KOPT-K1 (cell line): ENCODE data around the gene UBE2J2.

Experiments
- H3K27ac ChIP-seq: fragments of 200-600 bp; sonication (generic); 2 replicates; pipeline ENCODE4 v1.5.1; 2016; ENCODE audit warnings: antibody characterized with exemption, mild to moderate bottlenecking, low read depth, low read length; ENCODE audit not compliant: poor library complexity, severe bottlenecking
- H3K36me3 ChIP-seq: fragments of 200-600 bp; sonication (generic); 2 replicates; pipeline ENCODE4 v1.5.1; 2017; ENCODE audit warnings: antibody characterized with exemption, mild to moderate bottlenecking, low read length, moderate library complexity; ENCODE audit not compliant: insufficient read depth
- H3K9me3 ChIP-seq: fragments of 200-600 bp; sonication (generic); 2 replicates; pipeline ENCODE4 v1.5.1; 2017; ENCODE audit warnings: antibody characterized with exemption, low read length, mild to moderate bottlenecking; ENCODE audit not compliant: insufficient read depth, poor library complexity, severe bottlenecking

Gene UBE2J2

DNA sequence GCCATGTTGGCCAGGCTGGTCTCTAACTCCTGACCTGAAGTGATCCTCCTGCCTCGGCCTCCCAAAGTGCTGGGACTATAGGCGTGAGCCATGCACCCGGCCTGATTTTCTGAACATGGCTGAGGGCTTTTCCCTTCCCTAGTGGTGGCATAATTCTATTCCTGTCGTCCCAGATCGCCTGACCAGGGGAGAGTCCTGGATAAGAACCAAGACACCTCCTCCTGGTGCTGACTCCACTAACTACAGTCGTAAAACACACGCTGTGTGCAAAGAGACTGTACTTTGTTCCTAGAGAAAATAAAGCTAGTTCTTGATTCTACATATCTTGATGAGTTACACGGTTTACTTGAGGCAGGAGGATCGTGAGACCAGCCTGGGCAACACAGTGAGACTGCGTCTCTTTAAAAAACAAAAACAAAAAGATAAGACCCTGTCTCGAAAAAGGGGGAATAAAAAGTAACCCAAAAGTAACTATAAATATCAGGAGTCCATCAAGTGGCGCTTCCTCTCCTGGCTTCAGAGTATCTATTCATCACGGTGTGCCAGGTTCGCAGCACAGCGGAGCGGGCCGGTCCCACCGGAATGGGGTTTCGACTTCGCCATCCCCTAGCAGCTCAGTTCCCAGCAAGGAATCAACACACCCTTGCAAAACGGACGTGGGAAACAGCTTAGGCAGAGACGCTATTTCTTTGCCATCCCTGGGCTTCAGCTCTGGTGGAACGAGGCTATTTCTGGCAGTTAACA is 42.8 kb downstream of the UBE2J2 start:
- Histone ChIP-seq H3K27ac (peak overlapping the region; percentile 79), H3K9me3 (no peaks in the 10 kb centered on the region), H3K36me3 (peaks cover 47% of the 10 kb centered on the region; the same call in 1 of the 2 replicates)

DNA sequence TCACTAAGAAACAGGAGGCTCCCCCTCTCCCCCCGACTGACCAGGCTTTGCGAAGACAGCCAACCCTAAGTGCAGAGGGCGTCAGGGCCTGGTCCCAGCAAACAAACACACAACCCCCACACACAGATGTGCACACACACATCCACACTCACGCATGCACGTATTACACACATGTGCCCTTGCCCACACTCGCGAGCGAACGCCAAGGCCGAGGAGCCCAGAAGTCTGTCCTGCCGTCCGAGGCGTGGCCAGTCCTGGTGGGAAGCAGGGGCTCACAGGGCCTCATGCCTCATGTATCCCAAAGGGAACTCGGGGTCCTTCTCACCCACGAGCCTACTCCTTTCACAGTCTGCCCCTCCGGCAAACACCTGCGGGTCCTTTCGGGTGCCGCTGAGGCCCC is 43.9 kb downstream of the UBE2J2 start:
- Histone ChIP-seq H3K27ac (no peak overlapping the region), H3K36me3 (peaks cover 51% of the 10 kb centered on the region; the same call in 1 of the 2 replicates), H3K9me3 (no peaks in the 10 kb centered on the region)

DNA sequence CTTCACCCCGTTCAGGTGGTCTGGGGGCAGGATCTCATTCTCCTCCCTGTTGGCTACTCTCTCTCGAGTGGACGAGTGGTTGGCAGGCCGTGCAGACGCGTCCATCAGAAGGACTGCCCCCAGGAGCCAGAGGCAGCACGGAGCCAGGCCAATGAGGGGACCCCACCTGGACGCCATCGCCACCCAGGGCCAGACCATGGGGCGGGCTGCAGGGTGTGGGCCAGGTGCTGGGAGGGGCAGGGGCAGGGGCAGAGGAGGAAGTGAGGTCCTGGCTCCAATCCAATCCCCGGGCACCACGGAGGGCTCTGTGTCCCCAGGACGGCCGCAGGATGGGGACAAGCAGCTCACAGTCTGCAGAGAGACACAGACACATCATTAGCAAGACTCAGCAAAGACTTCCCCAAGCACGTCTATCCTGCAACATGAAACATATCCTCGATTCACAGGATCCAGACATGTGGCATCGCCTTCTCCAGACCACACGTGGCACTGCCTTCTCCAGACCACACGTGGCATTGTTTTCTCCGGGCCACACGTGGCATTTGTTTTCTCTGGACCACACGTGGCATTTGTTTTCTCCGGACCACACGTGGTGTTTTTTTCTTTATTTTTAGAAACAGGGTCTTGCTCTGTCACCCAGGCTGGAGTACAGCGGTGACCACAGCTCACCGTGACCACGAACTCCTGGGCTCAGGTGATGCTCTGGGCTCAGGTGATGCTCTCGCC is 44.9 kb downstream of the UBE2J2 start:
- H3K36me3 ChIP-seq, result peaks cover 54% of the 10 kb centered on the region; the same call in 1 of the 2 replicates
- no peaks in the 10 kb centered on the region for H3K9me3 ChIP-seq
- no peak overlapping the region for H3K27ac ChIP-seq

DNA sequence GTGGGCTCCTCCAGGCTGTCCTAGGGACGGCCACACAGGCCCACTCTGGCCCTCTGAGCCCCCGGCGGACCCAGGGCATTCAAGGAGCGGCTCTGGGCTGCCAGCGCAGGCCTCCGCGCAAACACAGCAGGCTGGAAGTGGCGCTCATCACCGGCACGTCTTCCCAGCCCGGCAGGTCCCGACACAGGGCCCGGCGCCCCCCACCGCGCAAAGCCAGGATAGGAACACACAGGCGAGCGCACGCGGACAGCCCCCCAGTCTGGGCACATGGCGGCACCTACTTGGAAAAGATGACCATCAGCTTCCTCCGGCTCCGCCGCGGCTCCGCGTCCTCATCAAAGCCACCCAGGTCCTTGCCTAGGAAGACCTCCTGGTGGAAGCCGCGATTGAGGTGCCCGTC is 45.5 kb downstream of the UBE2J2 start:
- Histone ChIP-seq H3K27ac (no peak overlapping the region), H3K36me3 (peaks cover 58% of the 10 kb centered on the region; the same call in 1 of the 2 replicates), H3K9me3 (no peaks in the 10 kb centered on the region)

DNA sequence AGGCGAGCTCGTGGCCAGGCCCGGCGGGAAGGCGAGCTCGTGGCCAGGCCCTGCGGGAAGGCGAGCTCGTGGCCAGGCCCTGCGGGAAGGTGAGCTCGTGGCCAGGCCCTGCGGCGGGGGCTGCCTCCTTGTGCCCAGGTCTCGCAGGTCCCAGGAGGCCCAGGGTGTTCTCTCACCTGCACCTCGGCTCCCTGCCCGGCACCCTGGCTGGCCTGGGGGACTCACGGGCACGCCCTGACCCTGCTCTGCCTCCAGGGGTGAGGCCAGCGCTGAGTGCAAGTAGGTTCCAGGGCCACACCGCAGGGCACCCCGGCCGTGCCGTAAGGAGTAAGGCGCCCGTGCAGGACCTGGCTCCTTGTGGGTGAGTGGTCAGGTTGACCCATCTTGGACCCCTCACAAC is 46.3 kb downstream of the UBE2J2 start:
- peaks cover 66% of the 10 kb centered on the region; the same call in 1 of the 2 replicates for H3K36me3 ChIP-seq
- no peaks in the 10 kb centered on the region for H3K9me3 ChIP-seq
- no peak overlapping the region for H3K27ac ChIP-seq

DNA sequence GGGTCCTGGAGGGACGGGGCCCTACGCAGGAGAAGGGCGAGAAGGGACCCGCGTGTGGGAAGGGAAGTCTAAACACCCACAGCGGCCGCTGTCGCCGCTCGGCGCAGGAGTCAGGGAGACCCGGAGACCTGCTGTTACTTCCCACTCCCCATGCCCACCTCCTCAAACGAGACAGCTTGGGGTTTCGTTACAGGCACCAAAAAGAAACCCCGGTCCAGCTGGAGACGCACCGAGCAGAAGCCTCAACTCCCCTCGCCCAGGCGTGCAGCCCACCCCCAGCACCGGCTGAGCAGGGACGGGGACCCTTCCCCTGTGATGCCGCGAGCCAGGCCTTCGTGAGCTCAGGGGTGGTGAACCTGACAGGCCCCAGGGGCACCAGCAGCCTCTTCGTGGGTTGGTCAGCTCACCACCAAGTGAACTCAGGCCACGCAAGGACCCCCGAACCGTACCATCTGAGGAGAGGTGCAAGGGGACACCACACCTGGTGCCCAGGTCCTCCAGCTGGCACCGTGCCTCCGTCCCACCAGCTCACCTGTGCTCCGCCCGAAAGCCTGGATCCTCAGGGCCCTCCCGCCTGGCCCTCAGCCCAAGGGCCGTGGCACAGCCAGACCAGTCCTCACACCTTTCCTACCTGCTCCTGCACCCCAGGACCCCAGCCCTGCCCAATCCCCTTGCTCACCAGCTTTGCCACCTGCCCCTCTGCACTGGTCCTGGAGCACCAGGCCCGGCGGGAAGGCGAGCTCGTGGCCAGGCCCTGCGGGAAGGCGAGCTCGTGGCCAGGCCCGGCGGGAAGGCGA is 46.9 kb downstream of the UBE2J2 start:
- Histone ChIP-seq H3K27ac (no peak overlapping the region), H3K36me3 (peaks cover 73% of the 10 kb centered on the region), H3K9me3 (no peaks in the 10 kb centered on the region)

DNA sequence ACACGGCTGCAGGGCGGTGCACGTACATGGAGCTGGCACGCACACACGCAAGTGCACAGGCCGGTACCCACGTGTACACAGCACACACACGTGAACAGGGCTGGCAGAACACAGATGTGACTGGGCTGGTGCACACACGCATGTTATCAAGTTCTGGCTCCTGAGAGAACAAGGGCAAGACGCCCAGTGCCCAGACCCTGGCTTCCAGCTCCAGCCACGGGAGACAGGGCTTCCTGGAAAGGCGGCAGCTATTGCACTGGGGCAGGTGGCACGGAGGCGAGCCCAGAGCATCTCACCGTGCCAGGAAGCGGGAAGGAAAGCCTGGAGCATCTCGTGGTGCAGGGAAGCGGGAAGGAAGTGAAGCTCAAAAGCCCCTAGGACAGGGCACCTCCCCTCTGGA is 47.7 kb downstream of the UBE2J2 start:
- Histone ChIP-seq H3K9me3 (no peaks in the 10 kb centered on the region), H3K27ac (no peak overlapping the region), H3K36me3 (peaks cover 80% of the 10 kb centered on the region)

- H3K9me3 ChIP-seq, result no peaks in the 10 kb centered on the region
- H3K27ac ChIP-seq, result no peak overlapping the region
- peaks cover 86% of the 10 kb centered on the region for H3K36me3 ChIP-seq
These were observed 48.3 kb downstream of the UBE2J2 start for GRCh38 chr1:1225238-1225845.

- peaks cover 95% of the 10 kb centered on the region for H3K36me3 ChIP-seq
- no peaks in the 10 kb centered on the region for H3K9me3 ChIP-seq
- no peak overlapping the region for H3K27ac ChIP-seq
These were observed 49.8 kb downstream of the UBE2J2 start for GRCh38 chr1:1223891-1224290.

DNA sequence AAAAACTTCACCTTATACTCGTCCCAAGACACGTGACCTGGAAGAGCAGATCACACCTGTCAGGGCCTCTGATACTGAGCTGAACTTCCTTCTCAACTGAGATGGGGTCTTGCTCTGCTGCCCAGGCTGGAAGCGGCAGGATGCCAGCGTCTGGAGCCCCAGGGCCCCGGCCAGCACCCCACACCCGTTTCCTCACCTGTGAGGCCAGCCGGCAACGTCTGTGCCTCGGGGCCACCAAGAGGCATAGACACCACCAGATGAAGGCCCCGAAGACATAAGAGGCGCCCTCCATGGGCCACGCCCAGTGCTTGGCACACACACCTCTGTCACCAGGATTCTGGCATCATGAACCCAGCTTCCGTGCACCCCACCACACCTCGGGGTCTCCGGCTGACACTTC is 50.3 kb downstream of the UBE2J2 start:
- Histone ChIP-seq H3K9me3 (no peaks in the 10 kb centered on the region), H3K36me3 (peaks cover 95% of the 10 kb centered on the region)

DNA sequence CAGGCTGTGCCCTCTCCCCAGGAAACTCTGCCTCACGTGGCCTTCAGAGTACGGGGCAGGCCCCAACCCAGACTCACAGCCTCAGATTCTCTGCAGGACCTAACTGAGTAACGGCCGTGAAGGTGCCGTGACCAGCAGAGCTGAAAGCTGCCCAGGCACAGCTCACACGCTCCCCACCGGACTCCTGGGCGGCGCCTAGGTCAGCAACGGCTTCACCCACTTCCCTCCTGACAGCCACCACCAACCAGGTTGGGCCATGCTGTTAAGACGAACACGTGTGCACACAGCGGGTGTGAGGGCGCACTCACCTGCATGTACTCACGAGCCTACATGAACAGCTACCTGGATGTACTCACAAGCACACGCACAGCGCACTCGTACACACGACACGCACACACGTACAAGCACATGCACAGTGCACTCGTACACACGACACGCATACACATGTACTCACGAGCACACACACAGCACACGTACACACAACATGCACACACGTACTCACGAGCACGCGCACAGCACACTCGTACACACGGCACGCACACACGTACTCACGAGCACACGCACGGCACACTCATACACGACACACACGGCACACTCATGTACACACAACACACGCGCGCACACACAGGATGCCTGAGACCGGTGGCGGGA is 51.0 kb downstream of the UBE2J2 start:
- Histone ChIP-seq H3K27ac (no peak overlapping the region), H3K36me3 (peaks cover 95% of the 10 kb centered on the region), H3K9me3 (no peaks in the 10 kb centered on the region)

More for the DNA sequence above, 50.3 kb downstream of the UBE2J2 start:
- no peak overlapping the region for H3K27ac ChIP-seq

DNA sequence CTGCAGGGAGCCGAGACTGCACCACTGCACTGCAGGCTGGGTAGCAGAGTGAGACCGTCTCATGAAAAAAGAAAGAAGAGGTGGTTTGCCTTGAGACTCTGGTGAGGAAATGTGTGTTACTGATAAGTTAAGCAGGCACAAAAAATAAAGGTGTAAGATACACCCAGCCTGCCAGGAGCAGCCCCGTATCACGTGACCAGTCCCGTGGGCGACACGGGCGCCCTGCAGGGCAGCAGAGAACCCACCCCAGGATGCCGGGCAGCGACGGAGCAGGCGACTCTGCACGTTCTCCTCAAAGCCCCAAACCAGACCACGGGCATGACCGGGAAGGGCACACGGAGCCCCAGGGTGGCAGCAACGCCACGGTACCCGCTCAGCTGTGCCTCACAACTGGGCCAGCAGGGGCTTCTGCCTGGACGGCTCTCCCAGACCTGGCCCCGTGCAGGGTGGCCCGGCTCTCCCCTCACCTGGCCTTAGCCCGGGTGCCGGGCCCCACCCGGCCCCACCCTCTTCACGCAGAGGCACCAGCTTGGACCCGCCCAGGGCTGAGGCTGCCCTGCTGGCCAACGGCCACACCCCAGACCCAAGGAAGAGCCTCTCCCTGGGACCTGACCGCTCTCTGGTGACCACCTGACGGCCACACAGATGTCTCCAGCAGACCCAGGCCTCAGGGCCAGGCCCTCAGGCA is 51.6 kb downstream of the UBE2J2 start:
- H3K27ac ChIP-seq, result no peak overlapping the region
- peaks cover 97% of the 10 kb centered on the region for H3K36me3 ChIP-seq
- H3K9me3 ChIP-seq, result no peaks in the 10 kb centered on the region

- Histone ChIP-seq H3K36me3 (peaks cover 88% of the 10 kb centered on the region), H3K27ac (no peak overlapping the region), H3K9me3 (no peaks in the 10 kb centered on the region)
These were observed 53.5 kb downstream of the UBE2J2 start for GRCh38 chr1:1220197-1220596.

DNA sequence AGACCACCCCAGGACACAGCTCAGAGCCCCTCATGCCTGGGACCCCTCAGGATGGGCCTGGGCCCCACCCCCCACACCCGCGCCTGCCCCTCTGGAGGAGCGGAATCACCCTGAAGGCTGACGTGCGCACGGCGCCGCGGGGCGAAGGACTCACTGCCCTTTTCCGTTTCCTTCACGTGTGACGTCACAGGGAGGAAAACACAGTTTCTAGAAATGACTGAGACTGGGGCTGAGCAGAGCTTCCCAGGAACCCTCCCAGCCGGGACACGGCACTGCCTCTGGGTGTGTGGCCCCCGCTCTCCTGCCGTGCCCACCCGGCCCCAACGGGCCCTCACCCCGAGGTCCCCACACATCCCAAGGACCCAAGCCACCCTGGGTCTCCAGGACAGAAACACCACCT is 54.3 kb downstream of the UBE2J2 start:
- H3K9me3 ChIP-seq, result no peaks in the 10 kb centered on the region
- peaks cover 80% of the 10 kb centered on the region for H3K36me3 ChIP-seq
- H3K27ac ChIP-seq, result no peak overlapping the region
